Thymus (tissue), 14 donors: ENCODE results near the gene SBDS. TPM values are rescaled to one million over a fixed set of nuclear protein-coding genes. Genes with fewer than 3 reads are reported as not detected.
A peak's percentile ranks its signal among the peaks of the same experiment; 100 is the strongest.
"Not testable (repeated sequence)": the region's sequence is repeated elsewhere in the genome, so short reads cannot be mapped to it uniquely, and the experiment has no call there.

Source experiments
- DNase-seq, 9 donors: peaks; one replicate each; pipeline ENCODE4 v3.0.0-alpha.2; 2013; ENCODE audit warnings: low spot score in 9 of 9, low read depth in 6 of 9, missing footprints in 1 of 9
- H3K27ac ChIP-seq, 2 donors: one replicate each; pipeline ENCODE4 v1.5.1; 2013; ENCODE audit warnings: control low read depth in 1 of 2, low read depth in 1 of 2, low read length in 1 of 2, mild to moderate bottlenecking in 1 of 2, moderate library complexity in 1 of 2
- H3K27me3 ChIP-seq, 2 donors: one replicate each; pipeline ENCODE4 v1.5.1; 2013; ENCODE audit warnings: low read length in 1 of 2; ENCODE audit not compliant: control insufficient read depth in 2 of 2, insufficient read depth in 1 of 2
- H3K36me3 ChIP-seq, 2 donors: one replicate each; pipeline ENCODE4 v1.5.1; 2013; ENCODE audit warnings: low read length in 1 of 2, mild to moderate bottlenecking in 1 of 2, moderate library complexity in 1 of 2; ENCODE audit not compliant: control insufficient read depth in 2 of 2, insufficient read depth in 2 of 2
- H3K4me1 ChIP-seq, 2 donors: one replicate each; pipeline ENCODE4 v1.5.1; 2013; ENCODE audit warnings: low read length in 2 of 2; ENCODE audit not compliant: control insufficient read depth in 2 of 2, insufficient read depth in 2 of 2
- H3K4me3 ChIP-seq, 2 donors: one replicate each; pipeline ENCODE4 v1.5.1; 2013; ENCODE audit warnings: low read length in 2 of 2, control low read depth in 1 of 2, mild to moderate bottlenecking in 1 of 2
- H3K9me3 ChIP-seq, 2 donors: one replicate each; pipeline ENCODE4 v1.5.1; 2013; ENCODE audit warnings: low read length in 1 of 2, mild to moderate bottlenecking in 1 of 2; ENCODE audit not compliant: control insufficient read depth in 2 of 2, insufficient read depth in 1 of 2
- WGBS: extraction: QIAGEN DNeasy Blood & Tissue Kit; methylation state at CpG from one replicate; pipeline ENCODE4 v1.1.7; 2013; 5-methylcytosine and 5-hydroxymethylcytosine counted together
- long read RNA-seq, 10 donors: transcript quantifications; one replicate each; lab custom pipeline, GENCODE V29; 2026
- polyA plus RNA-seq: library from polyadenylated mRNA; stranded (reverse); fragments of 200-250 nt; gene quantifications from one replicate; pipeline ENCODE4 v1.2.3, GENCODE V29; 2013
- total RNA-seq: library from RNA; stranded (reverse); fragments of 120-200 nt; gene quantifications from one replicate; pipeline ENCODE4 v1.2.4, GENCODE V29; 2013
- donor health status: healthy.

The SBDS gene
- total RNA-seq (45.3 TPM), polyA plus RNA-seq (121 TPM)
- long read RNA-seq, donor 1 = 0 reads
- long read RNA-seq, donor 2 = 0 reads
- long read RNA-seq, donor 3, transcript SBDS-201 (5 exons, 1,631 nt) = major isoform, 28 of 28 reads
- long read RNA-seq, donor 3, partial matches to known transcripts = 0 of 28 reads
- long read RNA-seq, donor 3, other reads (novel, unspliced or antisense) = 0 of 28 reads
- long read RNA-seq, donor 4, transcript SBDS-201 (5 exons, 1,631 nt) = major isoform, 9 of 10 reads
- long read RNA-seq, donor 4, partial matches to known transcripts = 0 of 10 reads
- long read RNA-seq, donor 4, other reads (novel, unspliced or antisense) = 0 of 10 reads
- long read RNA-seq, donor 5, transcript SBDS-201 (5 exons, 1,631 nt) = major isoform, 32 of 44 reads
- long read RNA-seq, donor 5, partial matches to known transcripts = 12 of 44 reads
- long read RNA-seq, donor 5, other reads (novel, unspliced or antisense) = 0 of 44 reads
- long read RNA-seq, donor 6, transcript SBDS-201 (5 exons, 1,631 nt) = major isoform, 28 of 28 reads
- long read RNA-seq, donor 6, partial matches to known transcripts = 0 of 28 reads
- long read RNA-seq, donor 6, other reads (novel, unspliced or antisense) = 0 of 28 reads
- long read RNA-seq, donor 7, transcript SBDS-201 (5 exons, 1,631 nt) = major isoform, 23 of 23 reads
- long read RNA-seq, donor 7, partial matches to known transcripts = 0 of 23 reads
- long read RNA-seq, donor 7, other reads (novel, unspliced or antisense) = 0 of 23 reads
- long read RNA-seq, donor 8, transcript SBDS-201 (5 exons, 1,631 nt) = major isoform, 6 of 7 reads
- long read RNA-seq, donor 8, partial matches to known transcripts = 0 of 7 reads
- long read RNA-seq, donor 8, other reads (novel, unspliced or antisense) = 0 of 7 reads
- long read RNA-seq, donor 9, transcript SBDS-201 (5 exons, 1,631 nt) = major isoform, 15 of 34 reads
- long read RNA-seq, donor 9, partial matches to known transcripts = 19 of 34 reads
- long read RNA-seq, donor 9, other reads (novel, unspliced or antisense) = 0 of 34 reads
- long read RNA-seq, donor 10, transcript SBDS-201 (5 exons, 1,631 nt) = major isoform, 7 of 7 reads
- long read RNA-seq, donor 10, partial matches to known transcripts = 0 of 7 reads
- long read RNA-seq, donor 10, other reads (novel, unspliced or antisense) = 0 of 7 reads

DNA sequence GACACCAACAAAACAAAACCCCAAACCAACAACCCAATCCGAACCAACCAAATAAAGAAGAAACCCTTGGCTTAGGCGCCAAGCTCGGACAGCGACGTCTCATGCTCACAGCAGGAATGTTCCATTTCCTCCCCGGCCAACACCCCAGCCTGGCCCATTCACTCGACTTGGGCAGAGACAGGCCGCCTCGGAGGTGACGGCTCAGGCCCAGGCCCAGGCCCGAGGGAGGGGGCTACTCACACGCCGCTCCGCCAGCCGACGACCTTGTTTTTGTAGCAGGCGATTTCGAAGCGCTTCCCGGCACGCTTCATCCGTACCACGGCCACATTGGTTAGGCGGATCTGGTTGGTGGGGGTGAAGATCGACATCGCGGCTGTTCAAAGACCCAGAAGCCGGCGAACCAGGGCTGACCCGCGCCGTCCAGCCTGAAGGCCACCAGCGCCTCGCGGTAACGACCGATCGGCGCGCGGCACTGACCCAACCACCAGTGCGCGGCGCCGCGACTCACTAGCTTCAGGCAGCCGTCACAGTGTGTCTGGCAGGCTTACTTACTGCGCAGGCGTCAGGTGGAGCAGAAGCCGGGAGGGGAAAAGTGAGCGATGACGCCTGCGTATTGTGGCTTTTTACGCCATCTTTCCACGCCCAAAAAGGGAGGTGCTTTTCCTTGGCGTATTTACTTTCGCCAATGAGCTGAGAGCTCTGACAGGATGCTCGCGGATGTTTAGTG lies at the start of gene SBDS:
SBDS (minus strand) TSS at position 537 of the 727 bp plus-strand sequence; CDS start at position 368, 169 bp downstream.
- not testable (repeated sequence) for H3K9me3 ChIP-seq, H3K4me1 ChIP-seq, H3K27me3 ChIP-seq
- DNase-seq = peak; percentile 85 to 99 (median 96)
- Histone ChIP-seq H3K36me3 (peaks cover 4 to 18% of the 10 kb centered on the region in 2 donors), H3K4me3 (peak within 1 kb of the TSS; percentile 68 to 74), H3K27ac (peak within 1 kb of the TSS; percentile 98)
- under 1% methylated on average over 59 of the region's 59 CpGs for WGBS

DNA sequence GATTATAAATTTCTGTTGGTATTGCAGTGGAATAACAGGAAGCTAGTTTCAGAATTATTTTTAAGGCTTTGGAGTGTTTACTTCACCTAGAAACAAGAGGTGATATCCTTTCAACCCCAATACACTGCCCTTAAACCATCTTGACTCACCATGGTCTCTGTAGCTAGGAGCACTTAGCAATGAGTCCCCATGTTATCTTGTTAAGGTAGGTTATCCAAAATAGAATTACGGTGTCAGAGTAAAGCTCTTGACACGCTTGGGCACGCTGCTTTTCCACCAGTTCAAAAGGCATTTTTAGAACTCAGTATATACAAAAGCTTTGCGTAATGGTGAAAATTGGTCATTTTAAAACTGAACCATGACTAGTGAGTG lies 48.2 kb upstream of the SBDS start:
- not testable (repeated sequence) for H3K4me3 ChIP-seq, H3K4me1 ChIP-seq, H3K27ac ChIP-seq, H3K36me3 ChIP-seq, DNase-seq, H3K27me3 ChIP-seq, H3K9me3 ChIP-seq
- 98% methylated on average over 4 of the region's 4 CpGs for WGBS

- not testable (repeated sequence) for H3K9me3 ChIP-seq, H3K27ac ChIP-seq, DNase-seq, H3K36me3 ChIP-seq, H3K4me1 ChIP-seq, H3K4me3 ChIP-seq, H3K27me3 ChIP-seq
- WGBS = 95% methylated on average over 5 of the region's 5 CpGs
Observed at GRCh38 chr7:67042781-67043558, 47.6 kb upstream of the SBDS start.

DNA sequence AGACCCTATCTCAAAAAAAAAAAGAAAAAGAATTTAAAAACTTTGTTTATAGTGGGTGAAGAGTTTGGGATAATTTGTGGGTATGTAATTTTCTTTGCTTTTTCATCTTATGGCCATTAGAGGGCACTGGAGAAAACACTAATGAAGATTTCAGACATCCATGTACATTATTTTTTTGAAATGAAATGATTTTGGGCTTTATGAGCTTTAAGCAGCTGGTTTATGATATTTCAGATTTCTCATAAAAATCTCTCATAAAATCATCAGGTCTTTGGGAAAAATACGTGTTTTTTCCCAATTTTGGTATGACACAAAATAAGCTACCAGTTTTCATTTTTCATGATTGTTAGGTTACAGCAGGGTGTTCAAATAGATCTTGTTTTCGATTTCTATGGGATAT lies 45.4 kb upstream of the SBDS start:
- not testable (repeated sequence) for H3K4me1 ChIP-seq, H3K4me3 ChIP-seq, DNase-seq, H3K27me3 ChIP-seq, H3K36me3 ChIP-seq, H3K27ac ChIP-seq, H3K9me3 ChIP-seq
- 82% methylated on average over 2 of the region's 2 CpGs for WGBS

- DNase-seq, H3K36me3 ChIP-seq, H3K27me3 ChIP-seq, H3K9me3 ChIP-seq, H3K4me3 ChIP-seq, H3K27ac ChIP-seq, H3K4me1 ChIP-seq: not testable (repeated sequence)
- 97% methylated on average over 10 of the region's 10 CpGs for WGBS
Observed at GRCh38 chr7:67036432-67037395, 41.3 kb upstream of the SBDS start.

DNA sequence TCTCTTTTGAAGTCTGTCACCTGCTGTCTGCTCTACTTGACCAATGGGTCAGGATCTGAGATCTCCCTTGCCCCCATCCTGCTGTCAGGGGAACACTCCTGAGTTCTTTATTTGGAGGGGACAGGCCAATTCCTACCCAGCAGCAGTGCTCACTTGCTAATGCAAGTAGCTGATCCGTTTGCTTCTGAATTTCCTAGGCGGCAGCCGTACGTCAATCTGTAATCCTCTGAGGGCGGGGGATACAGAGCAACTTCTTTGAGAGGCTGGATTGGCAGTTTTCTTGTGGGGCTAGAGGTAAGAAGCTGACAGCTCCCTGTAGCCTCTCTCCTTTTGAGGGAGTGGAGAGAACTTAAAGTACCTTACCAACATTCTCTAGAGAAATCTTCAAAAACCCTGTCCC lies 37.9 kb upstream of the SBDS start:
- no peak overlapping the region for H3K4me3 ChIP-seq
- no peaks in the 10 kb centered on the region for H3K27me3 ChIP-seq
- no peaks in the 10 kb centered on the region for H3K4me1 ChIP-seq
- 95% methylated on average over 5 of the region's 5 CpGs for WGBS
- H3K9me3 ChIP-seq = peaks cover 0 to 2% of the 10 kb centered on the region in 2 donors
- H3K36me3 ChIP-seq = peaks cover 9 to 13% of the 10 kb centered on the region in 2 donors
- no peak for DNase-seq
- no peak overlapping the region for H3K27ac ChIP-seq

GRCh38 chr7:67031685-67032084 lies 36.3 kb upstream of the SBDS start:
- H3K36me3 ChIP-seq = peaks cover 9 to 13% of the 10 kb centered on the region in 2 donors
- H3K27ac ChIP-seq, H3K4me3 ChIP-seq, H3K27me3 ChIP-seq, H3K4me1 ChIP-seq, H3K9me3 ChIP-seq, DNase-seq: not testable (repeated sequence)
- 99% methylated on average over 1 of the region's 2 CpGs for WGBS
